HPDE6-E6E7 (cell line): ENCODE results near the gene NCKAP5.

Source experiments
- DNase-seq: peaks from one replicate; pipeline ENCODE4 v3.0.0; 2011; ENCODE audit warnings: missing footprints; ENCODE audit errors: extremely low spot score

The NCKAP5 gene

GRCh38 chr2:133266926-133267590 is 301.2 kb downstream of the NCKAP5 start:
- DNase-seq, result no peak

GRCh38 chr2:133266041-133266925 is 302.0 kb downstream of the NCKAP5 start:
- DNase-seq, result no peak

GRCh38 chr2:133265432-133265949 is 302.8 kb downstream of the NCKAP5 start:
- no peak for DNase-seq

- no peak for DNase-seq
Observed at GRCh38 chr2:133264989-133265401, 303.3 kb downstream of the NCKAP5 start.

GRCh38 chr2:133262893-133263292 is 305.4 kb downstream of the NCKAP5 start:
- DNase-seq, result no peak

GRCh38 chr2:133255360-133255759 is 312.9 kb downstream of the NCKAP5 start:
- DNase-seq, result no peak

GRCh38 chr2:133253793-133254192 is 314.5 kb downstream of the NCKAP5 start:
- no peak for DNase-seq

GRCh38 chr2:133252780-133253355 is 315.4 kb downstream of the NCKAP5 start:
- DNase-seq, result no peak

GRCh38 chr2:133249362-133249761 is 318.9 kb downstream of the NCKAP5 start:
- no peak for DNase-seq

- DNase-seq, result no peak
Observed at GRCh38 chr2:133248264-133248663, 320.0 kb downstream of the NCKAP5 start.

GRCh38 chr2:133247631-133248030 is 320.6 kb downstream of the NCKAP5 start:
- no peak for DNase-seq

- no peak for DNase-seq
Observed at GRCh38 chr2:133241224-133241571, 327.1 kb downstream of the NCKAP5 start.

GRCh38 chr2:133240491-133241223 is 327.6 kb downstream of the NCKAP5 start:
- DNase-seq, result no peak

GRCh38 chr2:133235968-133236367 is 332.3 kb downstream of the NCKAP5 start:
- DNase-seq, result no peak

- DNase-seq, result no peak
Observed at GRCh38 chr2:133232556-133232955, 335.7 kb downstream of the NCKAP5 start.

GRCh38 chr2:133231264-133231663 is 337.0 kb downstream of the NCKAP5 start:
- DNase-seq, result no peak

- no peak for DNase-seq
Observed at GRCh38 chr2:133229974-133230373, 338.3 kb downstream of the NCKAP5 start.

GRCh38 chr2:133223226-133223625 is 345.0 kb downstream of the NCKAP5 start:
- no peak for DNase-seq

- no peak for DNase-seq
Observed at GRCh38 chr2:133221398-133221797, 346.9 kb downstream of the NCKAP5 start.

GRCh38 chr2:133218204-133218603 is 350.1 kb downstream of the NCKAP5 start:
- no peak for DNase-seq

GRCh38 chr2:133215477-133215876 is 352.8 kb downstream of the NCKAP5 start:
- DNase-seq, result no peak

- no peak for DNase-seq
Observed at GRCh38 chr2:133213651-133214050, 354.6 kb downstream of the NCKAP5 start.
